Esophagus muscularis mucosa (tissue), 4 donors: Measurements from ENCODE around the gene BAMBI. TPM values are rescaled to one million over a fixed set of nuclear protein-coding genes. Genes with fewer than 3 reads are reported as not detected.

Source experiments
- DNase-seq: peaks from one replicate; pipeline ENCODE4 v3.0.0-alpha.2; 2017; ENCODE audit errors: extremely low spot score
- H3K27ac ChIP-seq, 4 donors: fragments of 200-600 bp; sonication (generic); replicated peaks in 1 of 4; 1 replicate in 3 of 4; 2 replicates in 1 of 4; pipeline ENCODE4 v1.5.1; 2016 to 2019; ENCODE audit warnings: mild to moderate bottlenecking in 1 of 4
- H3K27me3 ChIP-seq, 4 donors: fragments of 200-600 bp; sonication (generic); one replicate each; pipeline versions ENCODE4 v1.5.1 to v1.6.0; 2016 to 2019
- H3K36me3 ChIP-seq, 4 donors: fragments of 200-600 bp; sonication (generic); one replicate each; pipeline ENCODE4 v1.5.1; 2016 to 2019
- H3K4me1 ChIP-seq, 4 donors: fragments of 200-600 bp; sonication (generic); one replicate each; pipeline ENCODE4 v1.5.1; 2016 to 2019
- H3K4me3 ChIP-seq, 4 donors: fragments of 200-600 bp; sonication (generic); 1 replicate in 2 of 4; 2 replicates in 2 of 4; pipeline ENCODE4 v1.5.1; 2016 to 2019; ENCODE audit warnings: mild to moderate bottlenecking in 4 of 4, moderate library complexity in 1 of 4
- H3K9me3 ChIP-seq, 4 donors: fragments of 200-600 bp; sonication (generic); 1 replicate in 3 of 4; 2 replicates in 1 of 4; pipeline ENCODE4 v1.5.1; 2016 to 2019
- EP300 ChIP-seq: sonication (generic); formaldehyde crosslinking; IDR thresholded peaks from one replicate; pipeline ENCODE4 v1.6.1; 2017; ENCODE audit warnings: antibody characterized with exemption
- POLR2A ChIP-seq: fragments of 450-650 bp; IDR thresholded peaks from one replicate; pipeline ENCODE4 v1.6.1; 2017; ENCODE audit warnings: antibody characterized with exemption, moderate library complexity, mild to moderate bottlenecking, low read depth
- POLR2AphosphoS5 ChIP-seq, 2 donors: sonication (generic); formaldehyde crosslinking; IDR thresholded peaks; one replicate each; pipeline ENCODE4 v1.6.1; 2017; ENCODE audit warnings: antibody characterized with exemption in 2 of 2
- WGBS: methylation state at CpG from one replicate; pipeline ENCODE4 v1.1.5; 2018; 5-methylcytosine and 5-hydroxymethylcytosine counted together
- intact Hi-C: fragments of 100-400 bp; cut with DNase I; formaldehyde crosslinking; loops from one replicate; pipeline ENCODE4 v1.15.1; 2023
- total RNA-seq, 4 donors: library from RNA; depleted of rRNA; stranded (reverse); fragments of >200 nt; gene quantifications; one replicate each; pipeline versions ENCODE4 v1.1.0 to v1.2.1, GENCODE V29; 2016
- TF ChIP-seq, protein P1 (sequence below), 3 experiments: fragments of 200-600 bp in 2 of 3; fragments of 450-650 bp in 1 of 3; sonication (generic) in 2 of 3; IDR thresholded peaks; one replicate each; pipeline ENCODE4 v1.5.1; 2017 to 2019; ENCODE audit warnings: antibody characterized with exemption in 3 of 3, mild to moderate bottlenecking in 2 of 3, moderate library complexity in 1 of 3

The BAMBI gene
- total RNA-seq, 4 donors from 2014 or later, result 6.2 to 8.4 (median 8.1) TPM

DNA sequence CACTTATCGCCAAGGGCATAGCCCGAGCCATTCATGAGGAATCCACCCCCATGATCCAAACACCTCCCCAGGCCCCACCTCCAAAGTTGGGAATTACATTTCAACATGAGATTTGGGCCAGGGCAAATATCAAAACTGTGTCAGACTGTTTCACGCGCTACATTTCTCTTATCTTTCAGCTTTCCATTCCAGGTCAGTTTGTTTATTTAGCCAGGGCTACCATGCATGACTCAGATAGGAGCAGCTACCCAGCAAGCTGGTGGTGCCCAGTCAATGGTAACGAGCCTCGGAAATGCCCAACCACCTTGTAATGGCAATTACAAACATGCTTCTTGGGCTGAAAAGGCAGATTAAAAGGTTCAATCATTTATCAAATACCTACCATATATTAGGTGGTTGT is 43.6 kb upstream of the BAMBI start:
- DNase-seq, result no peak
- Histone ChIP-seq H3K4me1 (no peaks in the 10 kb centered on the region), H3K9me3 (peaks cover 0 to 1% (median 0%) of the 10 kb centered on the region in 4 donors), H3K36me3 (no peaks in the 10 kb centered on the region), H3K27ac (no peak overlapping the region), H3K27me3 (peaks cover 0 to 30% (median 0%) of the 10 kb centered on the region in 4 donors), H3K4me3 (no peak overlapping the region)
- TF ChIP-seq POLR2AphosphoS5 (IDR thresholded peaks at IDR 0.05) (no peak), POLR2A (no peak), EP300 (no peak)
- TF ChIP-seq, protein P1, sequence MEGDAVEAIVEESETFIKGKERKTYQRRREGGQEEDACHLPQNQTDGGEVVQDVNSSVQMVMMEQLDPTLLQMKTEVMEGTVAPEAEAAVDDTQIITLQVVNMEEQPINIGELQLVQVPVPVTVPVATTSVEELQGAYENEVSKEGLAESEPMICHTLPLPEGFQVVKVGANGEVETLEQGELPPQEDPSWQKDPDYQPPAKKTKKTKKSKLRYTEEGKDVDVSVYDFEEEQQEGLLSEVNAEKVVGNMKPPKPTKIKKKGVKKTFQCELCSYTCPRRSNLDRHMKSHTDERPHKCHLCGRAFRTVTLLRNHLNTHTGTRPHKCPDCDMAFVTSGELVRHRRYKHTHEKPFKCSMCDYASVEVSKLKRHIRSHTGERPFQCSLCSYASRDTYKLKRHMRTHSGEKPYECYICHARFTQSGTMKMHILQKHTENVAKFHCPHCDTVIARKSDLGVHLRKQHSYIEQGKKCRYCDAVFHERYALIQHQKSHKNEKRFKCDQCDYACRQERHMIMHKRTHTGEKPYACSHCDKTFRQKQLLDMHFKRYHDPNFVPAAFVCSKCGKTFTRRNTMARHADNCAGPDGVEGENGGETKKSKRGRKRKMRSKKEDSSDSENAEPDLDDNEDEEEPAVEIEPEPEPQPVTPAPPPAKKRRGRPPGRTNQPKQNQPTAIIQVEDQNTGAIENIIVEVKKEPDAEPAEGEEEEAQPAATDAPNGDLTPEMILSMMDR (IDR thresholded peaks at IDR 0.05), result no peak
- WGBS, result 92% methylated on average over 6 of the region's 6 CpGs
- intact Hi-C loops, result no loop called here

DNA sequence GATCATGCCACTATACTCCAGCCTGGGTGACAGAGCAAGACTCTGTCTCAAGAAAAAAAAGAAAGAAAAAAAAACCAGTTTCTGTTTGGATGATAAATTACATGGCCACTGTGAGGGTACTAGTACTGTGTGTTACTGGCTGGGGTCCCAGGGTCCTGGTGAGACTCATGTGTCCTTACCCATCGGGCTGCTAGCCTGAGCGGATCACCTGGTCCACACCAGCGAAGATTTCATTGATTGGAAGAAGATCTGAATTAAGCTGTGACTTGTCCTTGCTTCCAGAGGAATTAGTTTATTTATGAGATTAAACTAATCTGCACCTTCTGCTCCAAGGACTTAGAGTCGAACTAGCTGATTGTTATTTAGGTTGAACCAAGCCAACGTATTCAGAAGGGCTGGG is 40.0 kb upstream of the BAMBI start:
- H3K27ac ChIP-seq, result no peak overlapping the region
- intact Hi-C loops, result no loop called here
- peaks cover 0 to 4% (median 0%) of the 10 kb centered on the region in 4 donors for H3K9me3 ChIP-seq
- peaks cover 0 to 3% (median 0%) of the 10 kb centered on the region in 4 donors for H3K27me3 ChIP-seq
- no peak overlapping the region for H3K4me3 ChIP-seq
- no peaks in the 10 kb centered on the region for H3K36me3 ChIP-seq
- TF ChIP-seq POLR2AphosphoS5 (IDR thresholded peaks at IDR 0.05) (no peak), EP300 (no peak), POLR2A (no peak)
- TF ChIP-seq, protein P1 (IDR thresholded peaks at IDR 0.05), result no peak
- DNase-seq, result no peak
- 69% methylated on average over 5 of the region's 5 CpGs for WGBS
- no peaks in the 10 kb centered on the region for H3K4me1 ChIP-seq

DNA sequence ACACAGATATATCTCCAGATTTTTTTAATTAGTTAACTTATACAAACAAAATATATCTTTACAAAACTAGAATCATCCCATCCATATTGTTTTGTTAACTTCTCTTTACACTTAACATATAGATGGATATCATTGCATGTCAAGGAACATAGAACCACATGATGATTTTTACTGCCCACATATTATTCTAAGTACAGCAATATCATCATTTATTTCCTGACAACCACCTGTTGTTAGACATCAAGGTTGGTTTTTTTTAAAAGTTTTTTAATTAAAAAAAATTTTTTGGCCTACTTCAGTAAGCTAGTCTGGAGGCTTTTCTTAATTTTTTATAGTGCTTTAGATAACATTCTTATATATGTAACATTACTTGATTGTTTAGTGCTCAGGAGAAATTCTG is 38.9 kb upstream of the BAMBI start:
- peaks cover 0 to 3% (median 0%) of the 10 kb centered on the region in 4 donors for H3K27me3 ChIP-seq
- intact Hi-C loops, result no loop called here
- H3K4me1 ChIP-seq, result no peaks in the 10 kb centered on the region
- TF ChIP-seq POLR2A (no peak), EP300 (no peak), POLR2AphosphoS5 (IDR thresholded peaks at IDR 0.05) (no peak)
- TF ChIP-seq, protein P1 (IDR thresholded peaks at IDR 0.05), result no peak
- no peak overlapping the region for H3K27ac ChIP-seq
- H3K4me3 ChIP-seq, result no peak overlapping the region
- H3K36me3 ChIP-seq, result no peaks in the 10 kb centered on the region
- DNase-seq, result no peak
- H3K9me3 ChIP-seq, result peaks cover 0 to 4% (median 0%) of the 10 kb centered on the region in 4 donors

DNA sequence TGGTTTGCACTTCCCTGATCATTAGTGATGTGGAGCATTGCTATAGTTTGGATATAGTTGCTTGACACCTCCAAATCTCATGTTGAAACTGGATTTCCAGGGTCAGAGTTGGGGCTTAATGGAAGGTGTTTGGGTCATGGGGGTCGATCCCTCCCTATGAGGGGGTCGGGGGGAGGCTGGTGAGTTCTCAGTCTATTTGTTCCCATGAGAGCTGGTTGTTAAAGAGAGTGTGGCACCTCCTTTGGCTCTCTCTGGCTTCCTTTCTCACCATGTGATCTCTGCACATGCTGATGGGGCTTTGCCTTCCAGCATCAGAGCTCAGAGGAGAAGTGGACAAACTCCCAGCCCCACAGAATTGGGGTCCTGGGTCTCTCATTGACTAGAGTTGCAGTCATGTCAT is 36.8 kb upstream of the BAMBI start:
- no peak overlapping the region for H3K4me3 ChIP-seq
- 78% methylated on average over 2 of the region's 2 CpGs for WGBS
- DNase-seq, result no peak
- no peaks in the 10 kb centered on the region for H3K36me3 ChIP-seq
- H3K4me1 ChIP-seq, result no peaks in the 10 kb centered on the region
- no peaks in the 10 kb centered on the region for H3K27me3 ChIP-seq
- H3K9me3 ChIP-seq, result peaks cover 0 to 4% (median 0%) of the 10 kb centered on the region in 4 donors
- intact Hi-C loops, result no loop called here
- TF ChIP-seq, protein P1 (IDR thresholded peaks at IDR 0.05), result no peak
- no peak for TF ChIP-seq POLR2A
- no peak for TF ChIP-seq EP300
- TF ChIP-seq POLR2AphosphoS5 (IDR thresholded peaks at IDR 0.05), result no peak
- no peak overlapping the region for H3K27ac ChIP-seq

DNA sequence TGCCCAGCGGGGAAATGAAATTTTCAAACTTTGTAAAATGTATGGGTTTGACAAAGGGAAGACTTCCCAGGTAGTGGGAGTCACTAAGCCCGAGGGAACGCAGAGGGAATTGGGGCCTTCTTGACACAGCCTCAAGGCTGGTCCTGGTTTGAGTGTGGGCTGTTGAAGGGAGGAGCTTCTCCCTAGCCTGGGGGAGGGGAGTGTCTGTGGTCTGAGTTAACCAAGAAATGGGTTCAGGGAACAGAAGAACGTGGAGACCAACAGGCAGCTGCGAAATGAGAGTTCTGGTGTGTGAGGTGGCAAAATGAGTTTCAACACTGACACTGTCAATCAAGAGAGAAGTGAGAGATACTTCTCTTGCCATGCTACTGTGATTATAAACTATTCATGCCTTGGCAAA is 32.7 kb upstream of the BAMBI start:
- Histone ChIP-seq H3K4me3 (no peak overlapping the region), H3K9me3 (no peaks in the 10 kb centered on the region), H3K27ac (no peak overlapping the region), H3K27me3 (no peaks in the 10 kb centered on the region), H3K4me1 (no peaks in the 10 kb centered on the region), H3K36me3 (no peaks in the 10 kb centered on the region)
- intact Hi-C loops, result no loop called here
- 62% methylated on average over 5 of the region's 5 CpGs for WGBS
- TF ChIP-seq EP300, result no peak
- TF ChIP-seq, protein P1 (IDR thresholded peaks at IDR 0.05), result no peak
- TF ChIP-seq POLR2AphosphoS5 (IDR thresholded peaks at IDR 0.05), result no peak
- TF ChIP-seq POLR2A, result no peak
- no peak for DNase-seq
